ENCODE measurements around the gene HMCN2. TPM values are rescaled to one million over a fixed set of nuclear protein-coding genes. Genes with fewer than 3 reads are reported as not detected.

Gene HMCN2
- total RNA-seq, 1 experiment from 2014 or later = 15.7 TPM

GRCh38 chr9:130447193-130447816 is 181.7 kb downstream of the HMCN2 start:
- DNase-seq (ENCODE audit: low read depth) = no peak

DNA sequence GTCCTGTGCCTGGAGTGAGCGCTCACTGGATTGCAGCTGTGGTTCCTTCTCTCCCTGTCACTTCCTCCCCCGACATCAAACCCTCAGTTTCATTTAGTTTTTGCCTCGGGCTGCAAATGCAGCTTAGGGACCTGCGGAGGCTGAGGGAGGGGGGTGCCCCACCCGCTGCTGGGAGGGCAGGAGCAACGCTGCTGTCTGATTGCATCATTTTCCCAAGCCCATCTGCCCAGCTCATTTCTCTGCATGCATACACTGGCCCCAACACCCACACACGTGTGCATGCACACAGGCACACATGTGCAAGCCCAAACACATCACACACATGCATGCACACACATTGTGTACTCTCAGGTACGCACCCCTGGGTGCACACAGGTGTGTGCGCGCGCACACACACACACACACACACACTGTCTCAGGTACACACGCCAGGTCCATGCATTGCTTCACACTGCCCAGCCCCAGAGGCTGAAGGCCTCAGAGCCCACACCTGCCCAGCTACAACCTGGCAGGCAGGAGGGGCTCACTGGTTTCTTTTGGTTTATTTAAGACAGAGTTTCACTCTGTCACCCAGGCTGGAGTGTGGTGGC is 182.6 kb downstream of the HMCN2 start:
- no peak for DNase-seq (ENCODE audit: low read depth)

- no peak for DNase-seq (ENCODE audit: low read depth)
Observed at GRCh38 chr9:130448771-130449603, 183.4 kb downstream of the HMCN2 start.

- DNase-seq (ENCODE audit: low read depth) = no peak
Observed at GRCh38 chr9:130450344-130451003, 184.9 kb downstream of the HMCN2 start.

- no peak for DNase-seq (ENCODE audit: low read depth)
Observed at GRCh38 chr9:130451004-130451390, 185.4 kb downstream of the HMCN2 start.

DNA sequence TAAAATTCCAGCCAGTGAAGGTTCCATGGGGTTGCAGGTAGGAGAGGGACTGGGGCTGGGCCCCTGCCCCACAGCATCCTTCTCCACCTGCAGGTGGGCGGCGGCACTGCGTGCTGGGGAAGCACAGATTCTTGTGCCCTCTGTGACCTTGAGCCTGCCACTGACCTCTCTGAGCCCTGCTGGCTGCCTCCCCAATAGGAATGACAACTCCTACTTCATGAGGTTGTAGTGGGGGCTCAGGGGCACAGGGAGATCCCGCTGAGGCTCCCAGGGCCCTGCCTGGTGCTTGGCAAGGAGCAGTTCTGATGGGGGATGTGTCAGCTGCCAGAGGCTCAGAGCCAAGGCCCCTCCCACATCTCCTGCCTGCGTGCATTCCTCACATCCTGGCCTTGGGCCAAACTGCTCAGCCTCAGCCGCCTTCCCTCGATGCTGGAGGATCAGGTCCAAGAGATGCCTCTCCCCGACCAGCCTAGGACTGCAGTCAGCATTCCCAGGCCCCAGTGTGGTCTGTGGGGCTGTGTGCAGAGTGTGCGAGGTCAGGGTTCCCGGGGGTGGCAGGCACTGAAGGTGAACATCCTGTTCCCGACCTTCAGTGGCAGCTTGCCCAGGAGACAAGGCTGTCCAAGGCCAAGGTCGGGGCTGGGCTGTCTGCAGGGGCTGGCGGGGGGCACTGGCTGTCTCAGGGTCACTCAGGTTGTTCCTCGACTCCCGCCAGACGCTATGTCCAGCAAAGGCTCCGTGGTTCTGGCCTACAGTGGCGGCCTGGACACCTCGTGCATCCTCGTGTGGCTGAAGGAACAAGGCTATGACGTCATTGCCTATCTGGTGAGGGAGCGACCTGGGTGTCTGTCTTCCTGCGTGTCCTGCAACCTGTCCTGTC is 186.2 kb downstream of the HMCN2 start:
- DNase-seq (ENCODE audit: low read depth) = peak; percentile 87

- no peak for DNase-seq (ENCODE audit: low read depth)
Observed at GRCh38 chr9:130452835-130453234, 187.3 kb downstream of the HMCN2 start.

DNA sequence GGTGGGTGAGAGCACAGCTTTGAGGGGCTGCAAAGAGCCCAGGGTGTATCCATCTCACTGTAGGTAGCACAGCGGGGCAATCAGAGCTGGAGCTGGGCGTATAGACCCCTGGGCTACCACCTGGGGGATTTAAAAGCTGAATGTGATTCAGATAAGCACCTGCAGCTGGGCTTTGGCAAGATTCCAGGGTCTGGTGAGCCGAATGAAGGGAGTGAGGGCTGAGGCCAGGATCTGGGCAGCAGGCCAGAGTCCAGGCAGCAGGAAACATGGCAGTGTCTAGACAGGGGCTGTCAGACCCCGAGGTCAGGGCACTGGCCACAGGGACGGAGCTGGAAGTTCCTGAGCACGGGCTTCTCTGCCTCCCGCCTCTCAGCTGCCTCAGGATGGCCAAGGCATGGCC is 187.9 kb downstream of the HMCN2 start:
- no peak for DNase-seq (ENCODE audit: low read depth)

DNA sequence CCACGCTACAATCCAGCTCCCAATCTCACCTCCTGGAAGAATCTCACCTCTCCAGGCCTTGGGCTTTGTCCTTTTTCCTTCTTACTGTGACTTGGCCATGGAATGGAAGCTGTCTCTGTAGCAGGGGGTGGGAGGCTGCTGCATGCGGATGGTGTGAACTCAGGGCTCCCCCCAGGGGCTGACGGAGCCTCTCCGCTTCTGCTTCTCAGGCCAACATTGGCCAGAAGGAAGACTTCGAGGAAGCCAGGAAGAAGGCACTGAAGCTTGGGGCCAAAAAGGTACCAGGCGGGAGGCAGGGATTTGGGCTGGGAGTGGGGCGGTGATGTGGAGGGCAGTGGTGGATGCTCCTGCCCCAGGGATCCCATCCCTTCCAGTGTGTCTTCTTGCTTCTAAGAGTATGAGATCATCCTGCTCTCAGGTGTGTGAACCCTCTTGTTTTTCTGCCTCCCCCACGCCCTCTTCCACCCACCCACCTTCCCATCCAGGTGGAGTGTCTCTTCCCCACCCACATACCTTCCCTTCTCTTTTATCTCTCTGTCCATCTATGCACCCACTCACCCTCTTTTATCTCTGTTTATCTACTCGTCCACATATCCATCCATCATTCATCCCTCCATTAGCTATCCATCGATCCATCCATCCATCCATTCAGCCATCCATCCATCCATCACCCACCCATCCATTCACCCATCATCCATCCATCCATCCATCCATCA is 188.7 kb downstream of the HMCN2 start:
- no peak for DNase-seq (ENCODE audit: low read depth)

- no peak for DNase-seq (ENCODE audit: low read depth)
Observed at GRCh38 chr9:130454812-130455325, 189.3 kb downstream of the HMCN2 start.

DNA sequence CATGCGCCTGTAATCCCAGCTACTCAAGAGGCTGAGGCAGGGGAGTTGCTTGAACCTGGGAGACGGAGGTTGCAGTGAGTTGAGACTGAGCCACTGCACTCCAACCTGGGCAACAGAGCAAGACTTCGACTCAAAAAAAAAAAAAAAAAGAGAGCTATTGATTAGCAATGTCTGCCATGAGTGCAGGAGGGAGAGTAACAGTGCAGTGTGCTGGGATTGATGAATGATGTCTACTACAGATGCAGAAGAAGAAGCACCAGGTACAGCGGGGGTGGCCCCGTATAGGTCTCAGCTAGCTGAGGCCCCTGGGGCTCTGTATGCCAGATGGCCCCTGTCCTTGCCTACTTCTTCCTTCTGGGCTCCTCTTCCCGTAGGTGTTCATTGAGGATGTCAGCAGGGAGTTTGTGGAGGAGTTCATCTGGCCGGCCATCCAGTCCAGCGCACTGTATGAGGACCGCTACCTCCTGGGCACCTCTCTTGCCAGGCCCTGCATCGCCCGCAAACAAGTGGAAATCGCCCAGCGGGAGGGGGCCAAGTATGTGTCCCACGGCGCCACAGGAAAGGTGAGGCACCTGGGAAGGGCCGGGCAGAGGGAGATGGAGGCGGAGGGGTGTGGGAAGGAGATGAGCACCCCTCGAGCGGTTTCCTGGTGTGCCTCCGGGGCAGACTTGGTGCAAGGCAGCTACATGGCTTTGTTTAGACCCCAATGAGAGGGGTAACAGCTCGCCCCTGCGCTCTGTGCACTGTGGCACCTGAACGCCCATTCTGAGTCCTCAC is 192.7 kb downstream of the HMCN2 start:
- DNase-seq (ENCODE audit: low read depth) = no peak

DNA sequence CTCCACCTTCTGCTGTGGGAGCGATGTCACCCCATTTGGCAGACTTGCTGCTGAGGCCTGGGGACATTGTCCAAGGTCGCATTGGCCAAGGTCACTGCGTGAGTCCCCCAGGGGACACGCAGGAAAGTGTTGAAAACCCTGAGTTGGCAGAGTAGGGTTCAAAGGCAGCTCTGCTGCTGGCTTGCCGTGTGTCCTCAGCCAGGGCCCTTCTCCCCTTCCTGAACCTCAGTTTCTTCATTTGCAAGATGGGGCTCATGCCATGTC is 193.2 kb downstream of the HMCN2 start:
- DNase-seq (ENCODE audit: low read depth) = no peak

DNA sequence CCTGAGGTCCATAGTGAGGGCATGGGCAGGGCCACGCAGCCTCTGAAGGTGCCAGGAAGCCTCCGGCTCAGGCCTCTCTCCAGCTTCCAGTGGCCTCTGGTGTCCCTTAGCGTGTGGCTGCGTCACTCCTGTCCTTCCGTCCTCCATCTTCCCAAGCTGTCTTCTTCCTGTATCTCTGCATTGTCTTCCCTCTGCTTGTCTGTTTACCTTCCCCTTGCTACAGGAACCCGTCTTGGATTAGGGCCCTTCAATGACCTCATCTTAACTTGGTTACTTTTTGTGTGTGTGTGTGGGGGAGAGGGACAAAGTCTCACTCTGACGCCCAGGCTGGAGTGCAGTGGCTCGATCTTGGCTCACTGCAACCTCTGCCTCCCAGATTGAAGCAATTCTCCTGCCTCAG is 193.6 kb downstream of the HMCN2 start:
- no peak for DNase-seq (ENCODE audit: low read depth)

DNA sequence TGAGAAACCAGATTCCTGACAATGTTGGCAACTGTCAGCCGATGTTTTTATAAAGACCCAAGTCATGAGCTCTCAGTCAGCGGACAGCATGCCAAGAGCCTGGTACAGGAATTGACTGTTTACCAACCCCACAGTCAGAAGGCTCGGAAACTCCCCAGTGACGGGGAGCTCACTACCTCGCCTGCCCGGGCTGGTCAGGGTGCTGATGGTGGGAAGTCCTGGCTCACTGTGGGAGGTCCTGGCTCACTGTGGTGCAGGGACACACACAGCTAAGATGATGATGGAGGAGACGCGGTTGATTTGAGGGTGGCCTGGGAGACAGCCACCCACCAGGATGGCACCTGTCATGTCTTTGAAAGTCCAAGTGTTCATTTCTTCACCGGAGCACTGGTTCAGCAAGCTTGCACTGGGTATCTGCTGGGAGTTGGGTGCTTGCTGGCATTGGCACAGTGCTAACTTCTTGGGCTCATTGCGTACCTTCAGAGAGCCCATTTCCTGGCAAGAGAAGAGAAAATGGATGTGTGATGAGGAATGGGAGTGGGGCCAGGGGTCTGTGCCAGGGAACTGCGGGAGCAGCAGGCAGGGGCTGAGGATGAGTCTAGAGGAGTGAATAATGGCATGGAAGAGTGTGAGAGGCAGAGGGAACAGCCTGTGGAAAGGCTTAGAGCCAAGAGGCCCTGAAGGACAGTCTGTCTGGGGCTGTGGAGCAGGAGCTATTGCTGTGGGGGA is 194.5 kb downstream of the HMCN2 start:
- no peak for DNase-seq (ENCODE audit: low read depth)

GRCh38 chr9:130461218-130461630 is 195.7 kb downstream of the HMCN2 start:
- no peak for DNase-seq (ENCODE audit: low read depth)

DNA sequence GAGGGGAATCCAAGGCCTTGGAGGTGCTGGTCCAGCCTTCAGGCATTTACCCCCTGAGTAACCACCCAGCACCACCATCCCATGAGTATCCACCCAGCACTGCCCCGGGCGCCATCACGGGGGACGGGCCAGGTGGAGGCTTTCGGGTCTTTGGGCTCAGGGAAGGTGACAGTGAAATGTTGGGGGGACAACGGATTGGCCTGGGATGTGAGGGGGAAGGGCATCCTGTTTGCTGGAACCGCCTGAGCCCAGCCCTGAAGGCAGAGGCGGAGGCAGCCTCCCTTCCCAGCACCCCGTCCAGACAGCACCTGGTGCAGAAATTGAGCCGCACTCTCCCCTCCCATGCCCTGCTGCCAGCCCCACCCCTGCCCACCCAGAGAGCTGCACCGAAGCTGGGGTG is 196.2 kb downstream of the HMCN2 start:
- no peak for DNase-seq (ENCODE audit: low read depth)

DNA sequence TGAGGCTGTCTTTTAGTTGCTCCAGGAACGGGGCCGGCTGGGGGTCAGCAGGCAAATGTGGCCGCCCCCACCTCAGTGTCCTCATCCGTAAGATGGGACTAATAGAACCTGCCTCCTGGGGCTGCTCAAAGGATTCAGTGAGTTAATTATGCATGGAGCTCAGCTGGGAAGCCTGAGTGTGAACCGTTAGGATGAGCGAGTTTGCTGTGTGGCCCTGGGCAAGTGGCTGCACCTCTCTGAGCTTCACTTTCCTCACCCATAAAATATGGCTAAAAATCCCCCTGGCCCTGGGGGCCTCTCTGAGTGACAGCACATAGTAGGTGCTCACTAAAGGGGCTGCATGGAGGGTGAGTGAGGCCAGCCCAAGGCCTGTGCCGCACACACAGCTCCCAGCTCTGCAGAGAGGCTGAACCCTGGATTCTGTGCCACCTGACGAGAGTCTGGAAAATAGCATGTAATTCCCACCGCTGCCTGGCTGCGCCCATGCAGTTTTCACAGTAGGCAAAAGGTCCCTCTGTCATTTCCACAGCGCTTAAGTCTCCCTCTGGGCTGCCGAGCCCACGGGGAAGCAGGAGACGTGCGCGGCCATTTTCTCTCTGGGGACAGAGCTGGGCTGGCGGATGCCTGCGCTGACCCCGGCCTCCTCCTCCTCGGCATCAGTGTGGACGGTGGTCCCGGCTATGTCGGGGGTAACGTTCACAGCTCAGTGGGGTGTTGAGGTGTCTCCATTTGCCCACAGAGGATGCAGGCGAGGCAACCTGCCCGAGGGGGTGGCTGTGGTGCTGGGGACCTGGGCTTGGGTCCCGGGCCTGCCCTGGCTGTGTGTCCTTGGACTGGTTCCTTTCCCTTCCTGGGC is 197.4 kb downstream of the HMCN2 start:
- DNase-seq (ENCODE audit: low read depth) = no peak

Measured in LHCN-M2 (cell line).